ENCODE data around the gene SS18. TPM values are rescaled to one million over a fixed set of nuclear protein-coding genes. Genes with fewer than 3 reads are reported as not detected.

The SS18 gene
- total RNA-seq, 1 donor from 2014 or later = 111 TPM

- no peak for DNase-seq (ENCODE audit: low read depth)
- no peaks in the 10 kb centered on the region for H3K27me3 ChIP-seq (ENCODE audit: control insufficient read depth, insufficient read depth, low read length)
- no peaks in the 10 kb centered on the region for H3K36me3 ChIP-seq (ENCODE audit: control insufficient read depth, insufficient read depth, low read length)
- peak overlapping the region; percentile 69 for H3K4me3 ChIP-seq (ENCODE audit: low read depth, low read length)
- TF ChIP-seq CTCF (IDR thresholded peaks at IDR 0.05; ENCODE audit: insufficient read depth, low read length, poor library complexity, severe bottlenecking) = no peak
Measured at GRCh38 chr18:26091047-26091630, 726 bp upstream of the SS18 start.

GRCh38 chr18:26089293-26090129, 902 bp downstream of the SS18 start:
- no peak for DNase-seq (ENCODE audit: low read depth)

GRCh38 chr18:26088487-26088886, 1.9 kb downstream of the SS18 start:
- peak overlapping the region; percentile 69 for H3K4me3 ChIP-seq (ENCODE audit: low read depth, low read length)
- no peaks in the 10 kb centered on the region for H3K36me3 ChIP-seq (ENCODE audit: control insufficient read depth, insufficient read depth, low read length)
- H3K27me3 ChIP-seq (ENCODE audit: control insufficient read depth, insufficient read depth, low read length) = no peaks in the 10 kb centered on the region
- no peak for TF ChIP-seq CTCF (IDR thresholded peaks at IDR 0.05; ENCODE audit: insufficient read depth, low read length, poor library complexity, severe bottlenecking)
- no peak for DNase-seq (ENCODE audit: low read depth)

More at GRCh38 chr18:26089293-26090129, 902 bp downstream of the SS18 start:
- no peaks in the 10 kb centered on the region for H3K27me3 ChIP-seq (ENCODE audit: control insufficient read depth, insufficient read depth, low read length)
- H3K36me3 ChIP-seq (ENCODE audit: control insufficient read depth, insufficient read depth, low read length) = no peaks in the 10 kb centered on the region
- TF ChIP-seq CTCF (IDR thresholded peaks at IDR 0.05; ENCODE audit: insufficient read depth, low read length, poor library complexity, severe bottlenecking) = no peak
- H3K4me3 ChIP-seq (ENCODE audit: low read depth, low read length) = peak overlapping the region; percentile 69

- TF ChIP-seq CTCF (IDR thresholded peaks at IDR 0.05; ENCODE audit: insufficient read depth, low read length, poor library complexity, severe bottlenecking) = no peak
- no peaks in the 10 kb centered on the region for H3K36me3 ChIP-seq (ENCODE audit: control insufficient read depth, insufficient read depth, low read length)
- no peaks in the 10 kb centered on the region for H3K27me3 ChIP-seq (ENCODE audit: control insufficient read depth, insufficient read depth, low read length)
- no peak overlapping the region for H3K4me3 ChIP-seq (ENCODE audit: low read depth, low read length)
- no peak for DNase-seq (ENCODE audit: low read depth)
Measured at GRCh38 chr18:26086959-26087358, 3.5 kb downstream of the SS18 start.

- no peaks in the 10 kb centered on the region for H3K36me3 ChIP-seq (ENCODE audit: control insufficient read depth, insufficient read depth, low read length)
- TF ChIP-seq CTCF (IDR thresholded peaks at IDR 0.05; ENCODE audit: insufficient read depth, low read length, poor library complexity, severe bottlenecking) = no peak
- no peak overlapping the region for H3K4me3 ChIP-seq (ENCODE audit: low read depth, low read length)
- DNase-seq (ENCODE audit: low read depth) = no peak
- no peaks in the 10 kb centered on the region for H3K27me3 ChIP-seq (ENCODE audit: control insufficient read depth, insufficient read depth, low read length)
Measured at GRCh38 chr18:26085056-26085455, 5.4 kb downstream of the SS18 start.
